K562 (cell line): ENCODE measurements around the gene SFN. TPM values are rescaled to one million over a fixed set of nuclear protein-coding genes. Genes with fewer than 3 reads are reported as not detected.
A peak's percentile ranks its signal among the peaks of the same experiment; 100 is the strongest.

Experiments used
- ATF2 ChIP-seq: sonication (generic); formaldehyde crosslinking; IDR thresholded peaks from 2 replicates; pipeline ENCODE4 v1.8.1; 2022; ENCODE audit warnings: missing genetic modification reagents
- ATF7 ChIP-seq: fragments of 450-650 bp; IDR thresholded peaks from 2 replicates; pipeline ENCODE4 v1.7.1; 2014; ENCODE audit warnings: mild to moderate bottlenecking, moderate library complexity
- CEBPZ ChIP-seq: fragments of 150-350 bp; IDR thresholded peaks from 2 replicates; pipeline ENCODE4 v1.6.1; 2014; ENCODE audit warnings: low read depth, mild to moderate bottlenecking, low read length, borderline replicate concordance
- ELK1 ChIP-seq: sonication (generic); formaldehyde crosslinking; IDR thresholded peaks from 2 replicates; pipeline ENCODE4 v1.8.1; 2022; ENCODE audit warnings: missing genetic modification reagents
- ETV5 ChIP-seq: sonication (generic); formaldehyde crosslinking; IDR thresholded peaks from 2 replicates; pipeline ENCODE4 v1.4.0; 2020; ENCODE audit warnings: low read depth, mild to moderate bottlenecking, missing genetic modification reagents
- FOXM1 ChIP-seq, 2 experiments: fragments of 450-650 bp in 1 of 2; sonication (generic) in 1 of 2; formaldehyde crosslinking in 1 of 2; IDR thresholded peaks; 2 replicates each; pipeline versions ENCODE4 v1.6.1 to v1.9.0; 2017 to 2022; ENCODE audit warnings: low read depth in 2 of 2, mild to moderate bottlenecking in 2 of 2, missing genetic modification reagents in 1 of 2, moderate library complexity in 1 of 2
- GTF2E2 ChIP-seq: fragments of 200-800 bp; sonication (Bioruptor generic); IDR thresholded peaks from 2 replicates; pipeline ENCODE4 v1.6.1; 2016; ENCODE audit warnings: missing genetic modification characterization, missing compliant biosample characterization
- HNRNPLL ChIP-seq: fragments of 200-400 bp; formaldehyde crosslinking; IDR thresholded peaks from 2 replicates; pipeline ENCODE4 v1.6.1; 2017; ENCODE audit warnings: low read length, low read depth, mild to moderate bottlenecking; ENCODE audit not compliant: poor library complexity, severe bottlenecking
- LARP7 ChIP-seq: fragments of 450-650 bp; IDR thresholded peaks from 2 replicates; pipeline ENCODE4 v1.6.1; 2016
- POLR2A ChIP-seq: fragments of 450-650 bp; conservative IDR thresholded peaks from 2 replicates; pipeline ENCODE4 v1.6.1; 2016
- SIX5 ChIP-seq, 2 experiments: IDR thresholded peaks; 2 replicates each; pipeline ENCODE4 v1.6.1; 2011; ENCODE audit warnings: low read length in 2 of 2, borderline replicate concordance in 1 of 2, low read depth in 1 of 2, mild to moderate bottlenecking in 1 of 2, moderate library complexity in 1 of 2; ENCODE audit not compliant: insufficient read depth in 1 of 2
- TCF3 ChIP-seq: sonication (generic); formaldehyde crosslinking; IDR thresholded peaks from 2 replicates; pipeline ENCODE4 v1.4.0; 2020; ENCODE audit warnings: mild to moderate bottlenecking, missing genetic modification reagents
- U2AF1 ChIP-seq: fragments of 200-400 bp; formaldehyde crosslinking; optimal IDR thresholded peaks from 2 replicates; pipeline ENCODE3; 2017; ENCODE audit warnings: mild to moderate bottlenecking, low read depth, low read length, moderate library complexity
- UBTF ChIP-seq, 2 experiments: IDR thresholded peaks; 2 replicates each; pipeline ENCODE4 v1.6.1; 2012; ENCODE audit warnings: improper control_type of control experiment in 2 of 2, low read depth in 2 of 2, low read length in 2 of 2, borderline replicate concordance in 1 of 2
- ZC3H4 ChIP-seq: sonication (generic); formaldehyde crosslinking; IDR thresholded peaks from 2 replicates; pipeline ENCODE4 v1.9.0; 2021; ENCODE audit warnings: missing genetic modification reagents, borderline replicate concordance
- ZNF239 ChIP-seq: fragments of 250-450 bp; sonication (Bioruptor Pico); IDR thresholded peaks from 2 replicates; pipeline ENCODE4 v1.4.0; 2020; ENCODE audit warnings: mild to moderate bottlenecking
- ZNF57 ChIP-seq: fragments of 450-650 bp; formaldehyde crosslinking; IDR thresholded peaks from 2 replicates; pipeline ENCODE4 v1.4.0; 2020; ENCODE audit warnings: mild to moderate bottlenecking, moderate library complexity
- polyA plus RNA-seq, 8 experiments: library from polyadenylated mRNA; depleted of rRNA in 4 of 8; stranded (reverse) in 5 of 8; unstranded in 3 of 8; fragments of >200 nt; fragmentation: Nextera tagmentation in 2 of 8; fragmentation: Illumina TruSeq in 1 of 8; extraction: Ambion mirVana in 2 of 8; extraction: Trizol in 1 of 8; gene quantifications; 2 replicates each; pipeline versions ENCODE4 v1.2.1 to v1.2.3, GENCODE V29; 2011 to 2014; ENCODE audit warnings: inconsistent platforms in 1 of 8, missing spikeins in 1 of 8
- total RNA-seq, 7 experiments: library from RNA; depleted of rRNA in 6 of 7; stranded (reverse); fragments of >200 nt in 6 of 7; fragmentation: Illumina TruSeq in 2 of 7; extraction: Trizol in 2 of 7; gene quantifications; 2 replicates each; pipeline versions ENCODE4 v1.2.1 to v1.2.3, GENCODE V29; 2011 to 2021; ENCODE audit warnings: low replicate concordance in 1 of 7

Gene SFN
- total and polyA plus RNA-seq, 9 of the 15 experiments (the other 6 are each of a cell fraction or from before 2014, with no cell fraction given) = 0.10 to 3.8 (median 2.0) TPM

GRCh38 chr1:26900001-26900814, 37.3 kb downstream of the SFN start, which contains the start of gene GPATCH3 (continued):
- TF ChIP-seq UBTF (IDR thresholded peaks at IDR 0.05; ENCODE audit: borderline replicate concordance in 1 of 2, low read depth in 2 of 2, low read length in 2 of 2) = no peak
- TF ChIP-seq LARP7 = peak; percentile 36; the same call in 1 of the 2 replicates
- peak; percentile 43; the same call in 1 of the 2 replicates for TF ChIP-seq CEBPZ
- TF ChIP-seq TCF3 (CRISPR knock-in tag) = 0 out of 2 replicates have a peak, but pooled peaks have one; percentile 11
- TF ChIP-seq SIX5 (IDR thresholded peaks at IDR 0.05; ENCODE audit: borderline replicate concordance in 1 of 2, insufficient read depth in 1 of 2, low read depth in 1 of 2, low read length in 2 of 2) = peak in 1 of 2 experiments; percentile 42; a peak in 1 of 4 replicates
- TF ChIP-seq U2AF1 = no peak
- TF ChIP-seq ZC3H4 (CRISPR knock-in tag) = no peak
- TF ChIP-seq POLR2A = peak; percentile 96
- TF ChIP-seq ATF2 (CRISPR knock-in tag) = no peak
- TF ChIP-seq ETV5 (CRISPR knock-in tag) = no peak
- TF ChIP-seq ZNF239 (CRISPR knock-in tag) = no peak
- TF ChIP-seq FOXM1 (IDR thresholded peaks at IDR 0.05; ENCODE audit: low read depth) = no peak; the same call in 1 of the 2 replicates
- no peak; the same call in 1 of the 2 replicates for TF ChIP-seq FOXM1 (CRISPR knock-in tag; IDR thresholded peaks at IDR 0.05; ENCODE audit: low read depth)
- TF ChIP-seq GTF2E2 (tag) = peak; percentile 97
- TF ChIP-seq HNRNPLL = peak; percentile 28
- no peak for TF ChIP-seq ELK1 (CRISPR knock-in tag)
- no peak for TF ChIP-seq ZNF57
- TF ChIP-seq ATF7 = peak; percentile 74
